Progenitor cell of endocrine pancreas (in vitro differentiated cells): ENCODE measurements around the gene HDGFL3. TPM values are rescaled to one million over a fixed set of nuclear protein-coding genes. Genes with fewer than 3 reads are reported as not detected.
"Not testable (repeated sequence)": the region's sequence is repeated elsewhere in the genome, so short reads cannot be mapped to it uniquely, and the experiment has no call there.

Source experiments
- DNase-seq: peaks from one replicate; pipeline ENCODE4 v3.0.0; 2021; ENCODE audit warnings: low spot score; ENCODE audit not compliant: unreplicated experiment
- H3K27ac Mint-ChIP-seq: 2 replicates; pipeline ENCODE4 v1.8.0; 2021; ENCODE audit warnings: mild to moderate bottlenecking, moderate library complexity, mixed read lengths
- H3K27me3 Mint-ChIP-seq: 2 replicates; pipeline ENCODE4 v1.8.0; 2021; ENCODE audit warnings: mixed read lengths
- H3K36me3 Mint-ChIP-seq: 2 replicates; pipeline ENCODE4 v1.8.0; 2022; ENCODE audit warnings: mixed read lengths; ENCODE audit not compliant: insufficient read depth
- H3K4me1 Mint-ChIP-seq: 2 replicates; pipeline ENCODE4 v1.8.0; 2021; ENCODE audit warnings: low read depth, mixed read lengths
- H3K4me3 Mint-ChIP-seq: 2 replicates; pipeline ENCODE4 v1.8.0; 2021; ENCODE audit warnings: low read depth, mild to moderate bottlenecking, moderate library complexity, mixed read lengths
- H3K9me3 Mint-ChIP-seq: 2 replicates; pipeline ENCODE4 v1.8.0; 2021; ENCODE audit warnings: low read depth, mixed read lengths
- total RNA-seq: library from RNA; stranded (reverse); gene quantifications from 2 replicates; pipeline ENCODE4 v1.2.1, GENCODE V29; 2021
- TF ChIP-seq, protein P1 (sequence below): fragments of 200-600 bp; sonication (generic); IDR thresholded peaks from one replicate; pipeline ENCODE4 v1.5.0; 2021; ENCODE audit warnings: antibody characterized with exemption, mild to moderate bottlenecking; ENCODE audit not compliant: unreplicated experiment

Gene HDGFL3
- total RNA-seq, 1 donor from 2014 or later: 121 TPM

DNA sequence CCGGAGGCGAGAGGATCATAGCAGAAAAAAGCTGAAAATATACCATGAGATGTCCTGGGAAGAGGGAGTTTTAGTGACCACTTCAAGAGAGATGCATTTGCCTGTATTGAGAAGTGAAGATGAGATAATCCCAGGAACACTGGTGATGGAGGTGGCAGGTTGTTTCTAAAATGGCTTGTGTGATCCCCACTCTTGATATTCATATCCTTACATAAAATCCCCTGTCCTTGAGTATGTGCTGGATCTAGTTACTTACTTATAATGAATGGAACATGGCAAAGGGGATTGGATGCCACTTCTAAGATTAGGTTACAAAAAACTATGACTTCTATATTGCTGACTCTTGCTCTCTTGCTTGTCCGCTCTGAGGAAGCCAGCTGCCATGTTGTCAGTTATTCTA, 22.1 kb downstream of the HDGFL3 start:
- H3K9me3 Mint-ChIP-seq: peaks cover 4% of the 10 kb centered on the region
- H3K36me3 Mint-ChIP-seq: peaks cover 18% of the 10 kb centered on the region
- no peak for DNase-seq
- H3K4me1 Mint-ChIP-seq: no peaks in the 10 kb centered on the region
- H3K4me3 Mint-ChIP-seq: no peak overlapping the region
- no peak overlapping the region for H3K27ac Mint-ChIP-seq
- H3K27me3 Mint-ChIP-seq: no peaks in the 10 kb centered on the region
- TF ChIP-seq, protein P1, sequence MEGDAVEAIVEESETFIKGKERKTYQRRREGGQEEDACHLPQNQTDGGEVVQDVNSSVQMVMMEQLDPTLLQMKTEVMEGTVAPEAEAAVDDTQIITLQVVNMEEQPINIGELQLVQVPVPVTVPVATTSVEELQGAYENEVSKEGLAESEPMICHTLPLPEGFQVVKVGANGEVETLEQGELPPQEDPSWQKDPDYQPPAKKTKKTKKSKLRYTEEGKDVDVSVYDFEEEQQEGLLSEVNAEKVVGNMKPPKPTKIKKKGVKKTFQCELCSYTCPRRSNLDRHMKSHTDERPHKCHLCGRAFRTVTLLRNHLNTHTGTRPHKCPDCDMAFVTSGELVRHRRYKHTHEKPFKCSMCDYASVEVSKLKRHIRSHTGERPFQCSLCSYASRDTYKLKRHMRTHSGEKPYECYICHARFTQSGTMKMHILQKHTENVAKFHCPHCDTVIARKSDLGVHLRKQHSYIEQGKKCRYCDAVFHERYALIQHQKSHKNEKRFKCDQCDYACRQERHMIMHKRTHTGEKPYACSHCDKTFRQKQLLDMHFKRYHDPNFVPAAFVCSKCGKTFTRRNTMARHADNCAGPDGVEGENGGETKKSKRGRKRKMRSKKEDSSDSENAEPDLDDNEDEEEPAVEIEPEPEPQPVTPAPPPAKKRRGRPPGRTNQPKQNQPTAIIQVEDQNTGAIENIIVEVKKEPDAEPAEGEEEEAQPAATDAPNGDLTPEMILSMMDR: no peak

DNA sequence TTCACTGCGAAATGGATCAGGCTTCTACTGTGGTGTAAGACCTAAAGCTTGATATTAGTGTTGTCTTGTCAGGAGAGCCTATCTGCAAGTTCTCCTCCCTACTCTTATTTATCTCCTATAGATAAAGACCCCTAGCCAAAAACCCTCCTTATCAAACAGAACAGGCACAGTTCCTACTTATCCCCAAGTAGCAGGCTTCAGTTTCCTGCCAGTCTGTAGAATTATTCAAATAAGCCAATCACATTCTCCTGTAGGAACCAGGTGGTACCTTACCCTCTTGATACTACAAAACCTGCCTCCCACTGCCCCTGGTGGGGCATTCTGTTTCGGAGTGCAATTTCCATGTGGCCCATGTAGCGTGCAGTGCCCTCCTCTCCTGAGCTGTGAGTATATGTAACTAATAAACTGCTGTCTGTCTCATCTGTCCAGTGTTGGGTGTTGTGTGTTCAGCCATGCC, 28.7 kb downstream of the HDGFL3 start:
- peaks cover 9% of the 10 kb centered on the region for H3K4me1 Mint-ChIP-seq
- H3K27ac Mint-ChIP-seq: peak overlapping the region; percentile 17
- H3K36me3 Mint-ChIP-seq: peaks cover 4% of the 10 kb centered on the region
- no peaks in the 10 kb centered on the region for H3K27me3 Mint-ChIP-seq
- H3K9me3 Mint-ChIP-seq: no peaks in the 10 kb centered on the region
- H3K4me3 Mint-ChIP-seq: no peak overlapping the region
- DNase-seq: no peak
- TF ChIP-seq, protein P1: no peak

DNA sequence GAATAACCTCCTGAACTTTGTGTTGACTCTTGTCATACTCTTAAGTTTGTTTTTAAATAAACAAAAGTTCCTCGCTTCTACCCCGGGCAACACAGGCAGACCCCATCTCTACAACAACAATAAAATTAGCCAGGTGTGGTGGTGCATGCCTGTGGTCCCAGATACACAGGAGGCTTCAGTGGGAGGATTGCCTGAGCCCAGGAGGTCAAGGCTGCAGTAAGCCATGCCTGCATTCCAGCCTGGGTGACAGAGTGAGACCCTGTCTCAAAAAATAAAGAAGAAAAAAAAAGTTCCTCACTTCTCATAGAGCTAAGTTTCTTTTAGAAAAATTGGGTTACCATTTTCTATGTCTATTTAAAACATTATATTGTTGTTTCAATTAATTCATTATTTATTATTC, 29.2 kb downstream of the HDGFL3 start:
- peak overlapping the region; percentile 49 for H3K27ac Mint-ChIP-seq
- DNase-seq: no peak
- H3K4me3 Mint-ChIP-seq: no peak overlapping the region
- H3K27me3 Mint-ChIP-seq: no peaks in the 10 kb centered on the region
- peaks cover 5% of the 10 kb centered on the region for H3K36me3 Mint-ChIP-seq
- TF ChIP-seq, protein P1: no peak
- H3K9me3 Mint-ChIP-seq: no peaks in the 10 kb centered on the region
- peaks cover 9% of the 10 kb centered on the region for H3K4me1 Mint-ChIP-seq

DNA sequence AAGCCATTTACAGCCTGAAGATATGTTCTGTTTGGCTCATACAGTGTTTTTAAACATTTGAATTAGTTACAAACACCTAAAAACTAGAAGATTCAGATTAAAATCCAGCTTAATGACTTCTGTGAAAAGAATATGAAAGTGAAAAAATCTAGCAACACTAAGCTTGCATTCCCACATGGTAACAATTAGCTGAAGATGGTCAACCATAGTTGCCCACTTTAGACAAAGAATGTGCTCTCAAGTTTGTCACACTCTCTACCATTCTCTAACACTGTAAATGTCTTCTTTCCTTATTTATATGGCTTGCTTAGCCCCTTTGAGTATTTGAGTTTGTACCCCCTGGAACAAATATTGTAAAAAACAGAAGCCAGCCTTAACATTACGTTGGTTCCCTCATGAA, 32.7 kb downstream of the HDGFL3 start:
- Mint-ChIP-seq H3K9me3 (peaks cover 8% of the 10 kb centered on the region), H3K4me1 (peaks cover 9% of the 10 kb centered on the region), H3K27me3 (no peaks in the 10 kb centered on the region), H3K4me3 (no peak overlapping the region), H3K27ac (no peak overlapping the region), H3K36me3 (peaks cover 19% of the 10 kb centered on the region)
- TF ChIP-seq, protein P1: no peak
- no peak for DNase-seq

DNA sequence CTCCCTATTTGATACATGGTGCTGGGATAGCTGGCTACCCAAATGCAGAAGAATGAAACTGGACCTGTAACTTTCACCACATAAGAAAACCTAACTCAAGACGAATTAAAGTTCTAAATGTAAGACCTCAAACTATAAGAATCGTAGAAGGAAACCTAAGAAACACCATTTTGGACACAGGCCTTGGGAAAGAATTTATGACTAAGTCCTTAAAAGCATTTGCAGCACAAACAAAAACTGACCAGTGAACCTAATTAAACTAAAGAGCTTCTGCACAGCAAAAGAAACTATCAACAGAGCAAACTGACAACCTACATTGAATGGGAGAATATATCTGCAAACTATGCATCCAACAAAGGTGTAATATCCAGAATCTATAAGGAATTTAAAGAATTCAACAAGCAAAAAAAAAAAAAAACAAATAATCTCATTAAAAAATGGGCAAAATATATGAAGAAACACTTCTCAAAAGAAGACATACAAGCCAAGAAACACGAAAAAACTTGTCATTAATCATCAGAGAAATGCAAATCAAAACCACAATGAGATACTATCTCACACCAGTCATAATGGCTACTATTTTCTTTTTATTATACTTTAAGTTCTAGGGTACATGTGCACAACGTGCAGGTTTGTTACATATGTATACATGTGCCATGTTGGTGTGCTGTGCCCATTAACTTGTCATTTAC, 37.0 kb downstream of the HDGFL3 start:
- peaks cover 32% of the 10 kb centered on the region for H3K9me3 Mint-ChIP-seq
- no peaks in the 10 kb centered on the region for H3K27me3 Mint-ChIP-seq
- H3K4me1 Mint-ChIP-seq: peaks cover 5% of the 10 kb centered on the region
- no peak overlapping the region for H3K4me3 Mint-ChIP-seq
- no peak overlapping the region for H3K27ac Mint-ChIP-seq
- H3K36me3 Mint-ChIP-seq: peaks cover 36% of the 10 kb centered on the region
- TF ChIP-seq, protein P1: no peak
- DNase-seq: no peak

DNA sequence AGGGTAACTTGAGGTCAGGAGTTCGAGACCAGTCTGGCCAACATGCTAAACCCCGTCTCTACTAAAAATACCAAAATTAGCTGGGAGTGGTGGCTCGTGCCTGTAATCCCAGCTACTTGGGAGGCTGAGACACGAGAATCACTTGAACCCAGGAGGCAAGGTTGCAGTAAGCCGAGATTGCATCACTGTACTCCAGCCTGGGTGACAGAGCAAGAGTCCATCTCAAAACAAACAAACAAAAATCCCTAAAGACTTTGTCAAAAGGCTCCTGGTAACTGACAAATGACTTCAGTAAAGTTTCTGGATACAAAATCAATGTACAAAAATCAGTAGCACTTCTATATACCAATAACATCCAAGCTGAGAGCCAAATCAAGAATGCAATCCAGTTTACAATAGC, 38.0 kb downstream of the HDGFL3 start:
- peak overlapping the region; percentile 62 for H3K27ac Mint-ChIP-seq
- peaks cover 32% of the 10 kb centered on the region for H3K9me3 Mint-ChIP-seq

More for the DNA sequence above, 38.0 kb downstream of the HDGFL3 start:
- not testable (repeated sequence) for H3K4me1 Mint-ChIP-seq, DNase-seq, H3K4me3 Mint-ChIP-seq, H3K27me3 Mint-ChIP-seq
- peaks cover 36% of the 10 kb centered on the region for H3K36me3 Mint-ChIP-seq
